ENCODE results near the gene NDOR1. TPM values are rescaled to one million over a fixed set of nuclear protein-coding genes. Genes with fewer than 3 reads are reported as not detected.

NDOR1 gene
- total RNA-seq, 1 experiment from 2014 or later: 6.5 TPM

DNA sequence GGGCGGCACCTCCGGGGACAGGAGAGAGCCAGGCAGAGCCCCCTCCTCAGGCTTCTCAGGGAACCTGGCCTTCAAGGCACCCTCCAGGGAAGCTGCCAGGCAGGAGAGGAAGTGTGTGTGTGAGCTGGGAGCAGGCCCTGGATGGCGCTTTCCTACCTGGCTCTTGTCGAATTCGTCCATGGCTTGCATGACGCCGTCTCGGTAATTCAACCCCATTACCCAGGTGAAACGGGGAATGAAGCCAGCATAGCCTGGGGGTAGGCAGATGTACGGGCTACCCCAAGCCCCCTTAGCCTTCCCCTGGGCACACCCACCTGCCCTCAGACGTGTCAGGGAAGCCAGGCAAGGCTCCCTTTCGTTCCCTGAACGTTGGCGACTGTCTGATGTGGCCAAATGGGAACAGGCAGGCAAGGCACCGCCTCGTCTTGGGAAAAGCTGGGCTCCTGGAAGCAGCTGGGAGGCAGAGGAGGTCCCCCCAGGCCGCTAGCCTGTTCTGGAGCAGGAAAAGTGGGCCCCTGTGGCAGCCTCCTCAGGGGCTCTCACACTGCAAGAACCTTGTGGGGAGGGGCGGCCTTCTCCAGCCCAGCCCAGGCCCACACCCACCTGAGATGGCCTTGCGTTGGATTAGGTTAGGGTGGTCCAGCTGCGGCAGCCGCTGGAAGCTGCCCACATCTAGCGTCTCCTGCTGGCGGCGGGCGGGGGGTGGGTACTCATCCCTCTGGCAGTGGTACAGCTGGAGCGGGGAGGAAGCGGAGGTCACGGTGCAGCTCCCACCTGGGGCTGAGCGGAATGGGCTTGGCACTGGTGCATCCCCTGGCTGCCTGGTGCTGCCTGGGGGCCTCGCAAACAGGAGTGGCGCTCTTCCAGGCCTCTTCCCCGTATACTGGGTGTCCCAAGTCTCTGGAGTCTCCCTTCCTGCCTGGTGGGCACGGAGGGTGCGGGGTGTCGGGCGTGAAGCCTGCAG lies 39.3 kb downstream of the NDOR1 start:
- Histone ChIP-seq H3K4me3 (no peak overlapping the region), H3K9me3 (replicated peaks) (no peaks in the 10 kb centered on the region), H3K27me3 (replicated peaks) (no peaks in the 10 kb centered on the region), H3K4me1 (replicated peaks) (peaks cover 22% of the 10 kb centered on the region), H3K36me3 (peaks cover 31% of the 10 kb centered on the region), H3K27ac (no peak overlapping the region)
- DNase-seq (ENCODE audit: low read depth in 1 of 2, low spot score in 2 of 2): no peak

DNA sequence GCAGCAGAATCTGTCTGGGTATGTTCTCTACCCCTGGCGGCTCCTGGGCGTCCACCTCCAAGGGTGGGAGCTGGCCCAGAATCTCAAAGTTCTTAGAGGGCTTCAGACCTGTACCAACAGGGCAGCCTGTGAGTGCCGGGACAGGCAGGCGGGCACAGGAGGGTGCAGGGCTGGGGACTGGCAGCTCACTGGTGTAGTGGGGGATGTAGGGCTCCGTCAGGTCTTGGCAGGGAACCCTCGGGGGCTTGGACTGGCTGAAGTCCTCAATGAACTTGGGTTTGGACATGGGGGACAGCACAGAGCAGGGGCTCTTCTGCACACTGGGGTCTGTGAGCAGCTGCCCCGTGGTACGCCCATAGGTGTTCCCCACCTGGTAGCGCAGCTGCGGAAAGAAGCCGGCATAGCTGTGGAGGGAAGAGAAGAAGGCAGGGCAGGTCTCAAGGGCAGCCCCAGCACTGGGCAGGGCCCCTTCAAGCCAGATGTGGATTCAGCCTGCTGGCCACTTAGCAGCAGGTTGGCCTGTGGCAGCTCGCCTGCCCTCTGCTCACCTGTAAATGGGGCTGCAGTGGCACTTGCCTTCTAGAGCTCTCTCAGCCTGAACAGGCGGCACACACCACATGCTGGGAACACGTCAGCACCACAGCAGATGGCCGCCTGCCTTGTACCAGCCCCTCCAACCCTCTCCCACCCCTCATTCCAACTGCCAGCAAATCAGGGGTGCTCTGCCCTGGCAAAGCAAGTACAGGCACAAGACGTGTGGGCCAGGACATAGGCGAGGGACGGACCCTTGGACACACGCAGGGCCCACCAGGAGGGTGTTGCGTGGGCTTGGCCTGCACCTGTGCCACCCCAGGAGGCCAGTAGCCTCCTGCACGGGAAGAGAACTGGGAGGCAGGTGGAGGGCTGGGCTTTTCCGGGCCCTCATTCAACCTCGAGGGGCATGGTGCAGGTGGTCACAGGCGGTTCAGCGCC lies 40.2 kb downstream of the NDOR1 start:
- H3K27ac ChIP-seq: no peak overlapping the region
- H3K36me3 ChIP-seq: peaks cover 31% of the 10 kb centered on the region
- H3K4me3 ChIP-seq: no peak overlapping the region
- H3K9me3 ChIP-seq (replicated peaks): no peaks in the 10 kb centered on the region
- DNase-seq (ENCODE audit: low read depth in 1 of 2, low spot score in 2 of 2): no peak
- no peaks in the 10 kb centered on the region for H3K27me3 ChIP-seq (replicated peaks)
- peaks cover 19% of the 10 kb centered on the region for H3K4me1 ChIP-seq (replicated peaks)

DNA sequence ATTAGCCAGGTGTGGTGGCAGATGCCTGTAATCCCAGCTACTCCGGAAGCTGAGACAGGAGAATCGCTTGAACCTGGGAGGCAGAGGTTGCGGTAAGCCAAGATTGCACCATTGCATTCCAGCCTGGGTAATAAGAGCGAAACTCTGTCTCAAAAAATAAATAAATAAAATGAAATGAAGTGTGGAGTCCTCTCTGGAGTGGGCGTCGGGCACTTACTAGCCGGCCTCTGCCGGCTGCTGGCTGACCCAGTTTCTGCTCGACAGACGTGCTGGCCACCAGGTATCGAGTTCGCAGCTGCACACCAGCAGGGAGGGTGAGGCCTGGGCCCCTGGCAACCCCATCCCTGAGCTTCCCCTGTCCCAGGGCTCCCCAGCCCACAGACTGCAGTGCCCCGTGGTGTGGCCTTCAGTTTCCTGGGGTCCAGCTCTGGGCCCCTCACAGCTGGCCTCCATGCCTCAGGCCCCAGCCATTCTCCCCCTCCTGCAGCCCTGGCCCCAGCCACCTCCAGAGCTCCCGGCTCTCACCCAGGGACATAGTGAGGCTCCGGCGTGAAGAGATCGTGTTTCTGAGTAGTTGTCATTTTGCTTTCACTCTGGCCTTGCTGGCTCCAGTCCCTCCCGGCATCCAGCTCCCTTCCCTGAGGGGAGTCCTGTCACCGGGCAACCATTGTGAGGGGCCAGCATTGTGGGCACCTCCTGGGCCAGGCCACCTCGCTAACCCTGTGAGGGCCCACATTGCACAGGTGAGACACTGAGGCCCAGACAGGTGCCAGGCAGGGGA lies 41.8 kb downstream of the NDOR1 start:
- no peak for DNase-seq (ENCODE audit: low read depth in 1 of 2, low spot score in 2 of 2)
- Histone ChIP-seq H3K4me3 (no peak overlapping the region), H3K27ac (no peak overlapping the region), H3K4me1 (replicated peaks) (peaks cover 17% of the 10 kb centered on the region), H3K27me3 (replicated peaks) (no peaks in the 10 kb centered on the region), H3K36me3 (peaks cover 20% of the 10 kb centered on the region), H3K9me3 (replicated peaks) (no peaks in the 10 kb centered on the region)

DNA sequence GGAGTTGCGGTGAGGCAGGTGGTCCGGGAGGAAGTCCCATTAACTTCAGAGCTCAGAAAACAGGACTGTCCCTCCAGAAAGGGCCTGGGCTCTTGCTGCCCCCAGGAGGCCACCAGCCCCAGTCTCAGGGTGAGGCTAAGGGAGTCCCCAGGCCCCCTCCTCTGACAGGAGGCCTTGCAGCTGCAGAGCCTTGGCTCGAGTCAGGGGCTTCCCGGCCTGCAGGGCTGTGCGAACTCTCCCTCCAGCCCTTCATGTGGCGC lies 42.3 kb downstream of the NDOR1 start:
- no peak overlapping the region for H3K4me3 ChIP-seq
- peaks cover 11% of the 10 kb centered on the region for H3K4me1 ChIP-seq (replicated peaks)
- H3K27me3 ChIP-seq (replicated peaks): no peaks in the 10 kb centered on the region
- H3K27ac ChIP-seq: no peak overlapping the region
- H3K36me3 ChIP-seq: peaks cover 15% of the 10 kb centered on the region
- DNase-seq (ENCODE audit: low read depth in 1 of 2, low spot score in 2 of 2): no peak
- no peaks in the 10 kb centered on the region for H3K9me3 ChIP-seq (replicated peaks)

DNA sequence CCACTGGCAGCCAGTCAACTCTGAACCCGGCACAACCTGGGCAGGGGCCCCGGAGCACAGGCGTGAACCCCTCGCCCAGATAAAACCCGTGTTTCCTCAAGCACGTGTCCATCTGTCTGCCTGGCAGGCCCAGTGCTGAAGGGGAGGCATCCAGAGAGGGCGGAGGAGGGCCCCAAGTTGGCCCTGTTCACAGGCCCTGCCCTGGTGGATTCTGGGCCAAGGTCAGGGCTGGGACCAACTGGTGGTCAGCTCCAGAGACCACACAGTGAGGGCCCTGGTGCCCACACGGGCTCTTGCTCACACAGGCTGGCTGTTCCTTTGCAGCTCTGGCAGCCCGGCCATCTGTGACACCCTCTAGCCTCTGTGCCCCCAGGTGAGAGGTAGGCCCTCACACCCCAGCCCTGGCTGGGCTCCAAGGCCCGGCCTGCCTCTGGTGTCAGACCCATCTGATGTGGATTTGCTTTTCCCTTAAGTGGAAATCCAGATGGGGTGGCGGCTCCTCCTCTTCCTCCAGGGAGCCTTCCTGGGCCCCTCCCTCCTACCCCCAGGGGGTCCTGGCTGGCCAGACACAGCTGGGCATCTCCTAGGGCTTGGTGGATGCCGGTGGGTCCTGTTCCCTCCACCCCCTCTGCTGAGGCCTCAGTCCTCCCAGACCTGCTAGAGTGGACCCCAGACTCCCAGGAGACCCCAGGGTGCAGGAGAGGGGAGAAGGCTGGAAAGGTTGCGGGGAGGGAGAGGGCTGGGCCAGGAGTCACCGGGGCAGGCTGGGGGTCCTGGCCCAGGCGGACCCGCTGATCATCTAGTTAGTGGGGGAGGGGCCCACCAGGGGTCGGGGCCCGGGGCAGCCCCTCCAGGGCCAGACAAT lies 45.1 kb downstream of the NDOR1 start:
- H3K4me1 ChIP-seq (replicated peaks): peaks cover 10% of the 10 kb centered on the region

DNA sequence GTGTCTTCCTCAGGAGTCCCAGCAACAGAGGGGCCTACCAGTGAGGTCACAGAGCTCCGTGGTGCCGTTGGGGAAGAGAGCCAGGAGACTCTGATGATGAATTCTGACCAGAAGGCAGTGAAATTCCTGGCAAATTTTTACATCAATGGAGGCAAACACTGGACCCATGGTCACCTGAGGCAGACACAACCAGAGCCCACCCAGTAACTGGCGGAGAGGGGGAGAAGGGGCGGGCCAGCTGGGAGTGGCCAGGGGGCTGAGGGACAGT lies 45.6 kb downstream of the NDOR1 start, which contains the start of gene STPG3:
Gene STPG3 (plus strand): TSS at position 93 of the 268 bp plus-strand sequence. CDS start 1 bp downstream, at position 94.
- no peak within 1 kb of the TSS for H3K4me3 ChIP-seq
- H3K27me3 ChIP-seq (replicated peaks): no peaks in the 10 kb centered on the region
- peaks cover 12% of the 10 kb centered on the region for H3K4me1 ChIP-seq (replicated peaks)
- no peak for DNase-seq (ENCODE audit: low read depth in 1 of 2, low spot score in 2 of 2)
- no peaks in the 10 kb centered on the region for H3K9me3 ChIP-seq (replicated peaks)
- peaks cover 10% of the 10 kb centered on the region for H3K36me3 ChIP-seq
- H3K27ac ChIP-seq: no peak within 1 kb of the TSS

More for the DNA sequence above, 45.1 kb downstream of the NDOR1 start:
- Histone ChIP-seq H3K27me3 (replicated peaks) (no peaks in the 10 kb centered on the region), H3K27ac (no peak overlapping the region), H3K9me3 (replicated peaks) (no peaks in the 10 kb centered on the region), H3K4me3 (no peak overlapping the region), H3K36me3 (peaks cover 4% of the 10 kb centered on the region)
- no peak for DNase-seq (ENCODE audit: low read depth in 1 of 2, low spot score in 2 of 2)

DNA sequence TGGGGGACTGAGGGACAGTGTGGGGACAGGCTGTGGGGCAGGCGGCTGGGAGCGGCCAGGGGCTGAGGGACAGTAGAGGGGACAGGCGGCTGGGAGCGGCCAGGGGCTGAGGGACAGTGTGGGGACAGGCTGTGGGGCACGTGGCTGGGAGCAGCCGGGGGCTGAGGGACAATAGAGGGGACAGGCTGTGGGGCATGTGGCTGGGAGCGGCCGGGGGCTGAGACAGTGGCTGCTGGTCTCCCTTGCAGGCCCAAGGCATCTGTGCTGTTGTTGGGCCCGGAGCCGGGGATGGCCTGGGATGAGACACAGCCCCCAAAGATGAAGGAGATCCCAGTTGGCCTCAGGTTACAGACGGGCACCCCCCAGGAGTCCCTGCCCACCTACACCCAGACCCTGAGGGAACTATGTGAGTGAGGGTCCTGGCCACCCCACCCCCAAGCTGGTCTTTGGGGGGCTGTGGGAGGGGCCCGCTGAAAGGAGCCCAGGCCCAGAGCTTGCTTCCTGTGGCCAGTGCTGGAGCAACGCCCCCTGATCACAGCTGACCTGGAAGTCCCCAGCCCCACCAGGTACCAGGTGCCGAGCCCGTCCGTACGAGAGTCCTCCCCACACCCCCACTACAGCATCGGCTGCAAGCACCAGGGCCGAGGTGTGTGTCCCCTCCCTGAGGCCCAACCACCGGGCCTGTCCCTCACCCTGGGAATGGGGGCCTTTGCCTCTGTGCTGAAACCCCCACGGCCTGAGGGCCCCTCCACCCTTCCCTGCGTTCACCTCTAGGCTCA lies 46.2 kb downstream of the NDOR1 start:
- Histone ChIP-seq H3K4me1 (replicated peaks) (peaks cover 18% of the 10 kb centered on the region), H3K27me3 (replicated peaks) (no peaks in the 10 kb centered on the region), H3K4me3 (no peak overlapping the region), H3K9me3 (replicated peaks) (no peaks in the 10 kb centered on the region), H3K36me3 (peaks cover 16% of the 10 kb centered on the region), H3K27ac (no peak overlapping the region)
- no peak for DNase-seq (ENCODE audit: low read depth in 1 of 2, low spot score in 2 of 2)

DNA sequence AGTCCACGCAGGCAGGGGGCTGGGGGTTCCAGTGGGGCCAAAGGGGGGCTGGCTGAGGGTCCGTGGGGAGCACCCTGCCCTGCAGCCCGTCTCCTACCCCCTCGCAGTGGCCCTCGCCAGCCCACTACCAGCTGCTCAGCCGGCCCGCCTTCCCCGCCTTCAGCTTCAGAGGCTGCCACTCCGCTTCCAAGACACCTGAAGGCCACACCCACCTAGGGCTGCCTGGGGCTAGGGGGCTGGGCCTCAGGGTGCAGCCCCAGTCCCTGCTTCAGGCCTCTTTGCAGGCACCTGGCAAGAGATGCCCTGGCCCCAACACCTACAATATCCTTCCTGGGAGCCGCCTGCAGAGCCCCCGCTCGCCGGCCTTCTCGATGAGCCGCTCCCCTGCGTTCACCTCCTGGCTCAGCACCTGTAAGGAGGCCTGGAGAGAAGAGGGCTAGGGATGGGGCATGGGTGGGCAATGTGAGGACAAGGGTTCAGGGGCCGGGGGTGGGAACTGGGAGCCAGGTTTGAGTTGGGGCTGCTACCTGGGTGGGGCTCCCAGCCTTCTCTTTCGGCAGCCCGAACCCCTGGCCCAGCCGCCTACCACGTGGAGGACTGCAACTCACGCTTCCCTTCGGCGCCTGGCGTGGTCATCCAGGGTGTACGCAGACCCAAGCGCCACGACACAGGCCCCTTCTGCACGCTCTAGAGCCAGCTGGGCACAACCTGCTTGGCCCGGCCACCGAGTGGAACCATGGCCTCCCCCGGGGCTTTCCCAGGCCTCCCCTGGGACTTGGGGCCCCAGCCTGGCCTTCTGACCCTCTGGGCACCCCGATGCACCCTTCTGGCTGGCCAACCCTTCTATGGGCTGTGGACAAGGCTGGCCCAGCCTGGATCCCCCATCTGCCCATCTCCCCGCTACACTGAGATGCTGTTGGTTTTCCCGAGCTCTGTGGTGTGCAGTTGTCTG lies 47.3 kb downstream of the NDOR1 start:
- no peak overlapping the region for H3K27ac ChIP-seq
- H3K36me3 ChIP-seq: peaks cover 21% of the 10 kb centered on the region
- no peaks in the 10 kb centered on the region for H3K27me3 ChIP-seq (replicated peaks)
- H3K9me3 ChIP-seq (replicated peaks): no peaks in the 10 kb centered on the region
- H3K4me1 ChIP-seq (replicated peaks): peaks cover 19% of the 10 kb centered on the region
- no peak overlapping the region for H3K4me3 ChIP-seq
- DNase-seq (ENCODE audit: low read depth in 1 of 2, low spot score in 2 of 2): no peak

DNA sequence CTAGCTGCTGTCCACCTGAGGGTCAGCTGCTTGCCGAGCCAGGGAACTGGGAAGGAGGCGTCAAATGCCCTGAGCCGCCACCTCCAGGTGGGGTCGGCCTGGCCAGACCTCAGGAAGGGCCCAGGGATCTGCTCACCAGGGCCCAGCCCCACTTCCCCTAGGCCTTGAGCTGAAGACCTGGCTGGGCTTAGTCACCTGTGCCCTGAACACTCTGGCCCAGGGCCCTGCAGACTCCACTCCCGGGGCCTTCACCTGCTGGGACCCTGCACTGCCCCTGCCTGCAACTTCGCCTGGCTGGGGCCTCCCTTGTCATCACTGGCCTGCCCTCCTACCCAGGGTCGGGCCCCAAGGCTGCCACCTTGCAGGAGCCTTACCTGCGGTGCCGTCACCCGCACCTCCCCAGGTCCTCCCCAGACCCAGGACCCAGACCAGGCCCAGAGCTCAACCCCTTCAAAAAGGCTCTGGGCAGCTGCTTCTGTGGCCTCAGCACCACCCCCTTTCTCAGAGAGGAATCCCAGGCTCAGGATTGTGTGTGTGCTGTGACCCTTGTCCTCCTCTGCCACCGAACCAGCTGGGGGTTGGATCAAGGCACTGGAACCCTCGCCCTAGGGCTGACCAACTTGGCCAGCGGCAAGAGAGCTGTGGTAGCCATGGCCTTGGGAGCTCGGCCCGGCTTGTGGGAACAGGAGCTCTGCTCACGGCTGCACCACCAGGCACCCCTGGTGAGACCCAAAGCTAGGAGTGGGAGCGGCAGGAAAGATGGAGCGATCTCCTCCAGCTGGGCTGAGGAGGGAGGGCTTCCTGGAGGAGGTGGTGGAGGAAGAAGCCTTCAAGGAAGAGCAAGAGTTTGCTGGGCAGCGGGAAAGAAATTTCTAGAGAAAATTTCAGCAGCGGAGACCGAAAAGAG lies 48.5 kb downstream of the NDOR1 start:
- Histone ChIP-seq H3K4me3 (peak overlapping the region; percentile 99), H3K27ac (no peak overlapping the region), H3K36me3 (peaks cover 27% of the 10 kb centered on the region), H3K4me1 (replicated peaks) (peaks cover 19% of the 10 kb centered on the region), H3K9me3 (replicated peaks) (no peaks in the 10 kb centered on the region), H3K27me3 (replicated peaks) (no peaks in the 10 kb centered on the region)
- no peak for DNase-seq (ENCODE audit: low read depth in 1 of 2, low spot score in 2 of 2)

DNA sequence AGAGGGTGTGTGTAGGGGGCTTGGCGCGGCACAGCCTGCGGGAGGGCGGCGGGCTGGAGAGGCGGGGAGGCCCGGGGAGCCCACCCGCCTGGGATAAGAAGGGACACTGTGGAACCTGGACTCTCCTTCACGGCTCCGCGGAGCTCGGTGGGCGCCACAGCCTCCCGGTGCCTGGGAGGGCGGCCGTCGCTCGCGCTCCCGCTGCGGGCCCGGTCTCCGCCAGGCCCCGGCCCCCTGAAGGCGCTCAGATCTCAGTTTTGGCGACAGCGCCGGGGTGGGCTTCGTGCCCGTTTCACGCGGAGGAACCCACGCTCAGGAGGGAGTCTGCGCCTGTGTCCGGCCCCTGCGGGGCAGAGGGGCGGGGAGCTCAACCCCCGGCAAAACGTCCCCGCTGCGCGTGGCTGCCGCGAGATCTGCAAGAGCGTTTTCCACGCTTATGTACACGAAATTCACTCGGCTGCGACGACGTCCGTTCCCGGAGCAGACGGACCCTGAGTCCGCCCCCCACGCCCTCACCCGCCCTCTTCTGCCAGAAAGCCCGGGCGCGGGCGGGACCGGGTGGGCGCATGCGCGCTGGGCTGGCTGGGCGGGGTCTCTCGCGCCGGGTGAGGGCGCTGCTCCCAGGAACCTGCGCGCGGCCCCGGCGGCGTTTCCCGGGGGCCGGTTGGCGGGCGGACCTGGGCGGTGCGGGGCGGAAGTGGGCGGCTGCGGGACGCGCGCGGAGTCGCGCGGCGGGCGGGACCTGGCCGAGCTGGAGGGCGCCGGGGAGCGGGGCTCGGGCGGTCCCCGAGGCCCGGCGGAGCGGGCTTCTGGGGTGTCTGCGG lies 49.3 kb downstream of the NDOR1 start, which contains the start of gene NELFB:
Gene NELFB (plus strand): TSS at position 704 of the 824 bp plus-strand sequence.
- peak; percentile 78 to 91 for DNase-seq (ENCODE audit: low read depth in 1 of 2, low spot score in 2 of 2)

More for the DNA sequence above, 49.3 kb downstream of the NDOR1 start, which contains the start of gene NELFB:
- Histone ChIP-seq H3K27ac (peak within 1 kb of the TSS; percentile 34), H3K4me3 (peak within 1 kb of the TSS; percentile 99), H3K4me1 (replicated peaks) (peaks cover 19% of the 10 kb centered on the region), H3K36me3 (peaks cover 29% of the 10 kb centered on the region), H3K9me3 (replicated peaks) (no peaks in the 10 kb centered on the region), H3K27me3 (replicated peaks) (no peaks in the 10 kb centered on the region)

Measured in SJSA1 (cell line).